ENCODE results near the gene ACADS.

DNA sequence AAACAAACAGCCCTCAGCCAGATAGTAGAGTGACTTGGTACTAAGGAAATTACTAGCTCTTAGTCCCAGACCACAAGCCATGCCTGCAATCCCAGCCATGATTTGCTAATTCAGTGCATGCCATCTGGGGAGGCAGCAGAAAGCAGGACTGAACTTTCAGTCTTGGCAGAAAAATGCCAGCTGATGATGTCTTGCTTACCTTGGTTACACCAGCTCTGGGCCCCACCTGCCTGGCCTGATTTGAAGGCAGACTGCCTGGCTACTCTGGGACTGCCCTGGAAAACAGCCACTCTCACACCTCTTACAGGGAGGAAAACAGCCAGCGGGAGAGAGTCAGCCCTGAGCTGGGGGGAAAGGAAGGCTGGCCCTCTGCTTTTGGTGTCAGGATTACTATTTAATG lies 20.0 kb upstream of the ACADS start:
- no peak for TF ChIP-seq EZH2 (optimal IDR thresholded peaks at IDR 0.05; ENCODE audit: low read depth, low read length)
- TF ChIP-seq, protein P1, sequence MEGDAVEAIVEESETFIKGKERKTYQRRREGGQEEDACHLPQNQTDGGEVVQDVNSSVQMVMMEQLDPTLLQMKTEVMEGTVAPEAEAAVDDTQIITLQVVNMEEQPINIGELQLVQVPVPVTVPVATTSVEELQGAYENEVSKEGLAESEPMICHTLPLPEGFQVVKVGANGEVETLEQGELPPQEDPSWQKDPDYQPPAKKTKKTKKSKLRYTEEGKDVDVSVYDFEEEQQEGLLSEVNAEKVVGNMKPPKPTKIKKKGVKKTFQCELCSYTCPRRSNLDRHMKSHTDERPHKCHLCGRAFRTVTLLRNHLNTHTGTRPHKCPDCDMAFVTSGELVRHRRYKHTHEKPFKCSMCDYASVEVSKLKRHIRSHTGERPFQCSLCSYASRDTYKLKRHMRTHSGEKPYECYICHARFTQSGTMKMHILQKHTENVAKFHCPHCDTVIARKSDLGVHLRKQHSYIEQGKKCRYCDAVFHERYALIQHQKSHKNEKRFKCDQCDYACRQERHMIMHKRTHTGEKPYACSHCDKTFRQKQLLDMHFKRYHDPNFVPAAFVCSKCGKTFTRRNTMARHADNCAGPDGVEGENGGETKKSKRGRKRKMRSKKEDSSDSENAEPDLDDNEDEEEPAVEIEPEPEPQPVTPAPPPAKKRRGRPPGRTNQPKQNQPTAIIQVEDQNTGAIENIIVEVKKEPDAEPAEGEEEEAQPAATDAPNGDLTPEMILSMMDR (IDR thresholded peaks at IDR 0.05; ENCODE audit: low read length): no peak
- no peak for TF ChIP-seq EZH2phosphoT487 (IDR thresholded peaks at IDR 0.05; ENCODE audit: low read length)

Measured in MM.1S (cell line).